ENCODE measurements around the gene NT5C1A.

NT5C1A gene

DNA sequence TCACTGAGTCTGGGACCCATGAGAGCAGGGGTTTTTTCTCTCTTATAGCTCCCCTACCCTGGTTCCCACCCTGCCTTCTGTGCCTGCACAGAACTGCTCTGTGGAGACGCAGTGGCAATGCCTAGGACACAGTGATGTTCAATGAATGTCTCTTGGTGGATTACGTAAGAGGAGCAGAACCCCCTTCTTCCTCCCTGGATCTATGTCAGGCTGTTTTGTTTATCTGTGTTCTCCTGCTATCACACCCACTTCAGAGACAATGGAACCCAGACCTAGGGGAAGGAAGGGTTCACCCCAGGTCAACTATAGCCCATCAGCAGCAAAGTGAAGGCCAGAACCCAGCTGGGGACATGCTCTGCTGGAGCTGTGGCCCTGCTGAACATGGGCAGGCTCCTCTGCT is 17.3 kb upstream of the NT5C1A start:
- DNase-seq: no peak

- no peak for DNase-seq
Measured at GRCh38 chr1:39688706-39689105, 16.8 kb upstream of the NT5C1A start.

DNA sequence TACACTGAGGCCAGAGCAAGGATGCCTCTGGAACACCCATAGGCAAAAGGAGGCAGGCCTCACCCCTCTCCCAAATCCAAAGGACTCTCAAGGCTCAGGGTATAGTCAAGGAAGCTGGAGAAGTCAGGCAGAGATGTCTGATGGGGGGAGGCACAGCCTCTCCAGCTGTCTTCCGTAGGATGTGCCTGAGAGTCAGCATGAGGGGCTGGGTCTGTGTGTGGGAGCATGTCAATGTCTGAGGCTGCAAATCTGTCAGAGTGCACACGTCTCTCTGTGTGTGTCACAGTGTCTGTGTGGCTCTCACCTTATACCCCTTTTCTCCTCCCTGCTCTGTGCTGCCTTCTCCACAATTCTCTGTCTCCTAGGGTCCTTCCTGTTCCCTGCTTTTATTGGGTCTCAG is 15.3 kb upstream of the NT5C1A start:
- DNase-seq: no peak

- DNase-seq: no peak
Measured at GRCh38 chr1:39685071-39685470, 13.2 kb upstream of the NT5C1A start.

DNA sequence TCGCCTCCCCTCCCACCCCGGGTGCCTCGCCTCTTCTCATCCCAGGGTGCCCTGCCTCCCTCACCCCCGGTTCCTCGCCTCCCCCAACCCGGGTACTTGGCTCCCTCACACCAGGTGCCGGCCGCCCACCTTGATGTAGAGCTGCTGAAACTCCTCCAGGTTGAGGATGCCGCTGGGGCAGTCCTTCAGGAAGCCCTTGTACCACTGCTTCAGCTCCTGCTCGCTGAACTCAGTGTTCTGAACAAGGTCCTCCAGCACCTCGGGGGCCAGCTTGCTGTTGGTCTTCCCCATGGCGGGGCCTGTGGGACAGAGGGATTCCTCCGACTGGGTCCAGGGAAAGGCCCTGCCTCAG is 12.4 kb upstream of the NT5C1A start:
- DNase-seq: no peak

GRCh38 chr1:39683591-39684312 is 11.8 kb upstream of the NT5C1A start:
- DNase-seq: no peak

DNA sequence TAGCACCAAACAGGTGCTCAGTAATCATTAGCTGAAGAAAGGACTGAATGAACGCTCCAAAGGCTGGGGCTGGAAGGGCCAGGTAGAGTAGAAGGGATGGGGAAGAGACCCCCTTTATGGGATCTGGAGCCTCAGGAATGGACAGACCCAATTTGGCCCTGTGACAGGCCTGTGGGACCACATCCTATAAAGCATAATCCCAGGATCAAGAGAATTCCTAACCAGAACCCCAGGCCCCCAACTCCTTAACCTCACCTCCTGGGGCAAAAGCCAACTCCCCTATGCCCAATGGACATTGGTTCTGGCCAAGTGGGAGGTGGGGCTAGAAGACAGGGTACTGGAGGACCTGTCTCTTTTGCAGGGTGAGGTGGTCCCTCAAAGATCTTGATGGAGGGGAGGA is 10.1 kb upstream of the NT5C1A start:
- DNase-seq: no peak

DNA sequence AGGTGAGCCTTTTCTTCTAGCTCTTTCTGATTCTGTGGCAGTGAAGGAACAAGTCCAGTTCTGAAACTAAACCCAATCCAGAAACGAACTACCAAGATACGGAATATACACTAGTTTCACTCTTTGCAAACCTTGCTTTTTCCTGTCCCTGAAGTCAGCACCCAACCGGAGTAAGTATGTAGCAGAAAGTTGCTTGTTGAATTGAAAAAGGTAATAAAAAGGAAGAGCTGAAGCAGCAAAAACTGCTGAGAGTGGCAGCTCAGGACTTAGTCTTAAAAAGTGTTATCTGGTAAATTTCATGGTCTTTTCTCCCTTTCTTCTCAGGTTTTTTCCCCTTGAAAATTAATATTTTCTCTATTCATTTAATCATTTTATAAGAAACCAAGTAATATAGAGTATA is 9.4 kb upstream of the NT5C1A start:
- no peak for DNase-seq

DNA sequence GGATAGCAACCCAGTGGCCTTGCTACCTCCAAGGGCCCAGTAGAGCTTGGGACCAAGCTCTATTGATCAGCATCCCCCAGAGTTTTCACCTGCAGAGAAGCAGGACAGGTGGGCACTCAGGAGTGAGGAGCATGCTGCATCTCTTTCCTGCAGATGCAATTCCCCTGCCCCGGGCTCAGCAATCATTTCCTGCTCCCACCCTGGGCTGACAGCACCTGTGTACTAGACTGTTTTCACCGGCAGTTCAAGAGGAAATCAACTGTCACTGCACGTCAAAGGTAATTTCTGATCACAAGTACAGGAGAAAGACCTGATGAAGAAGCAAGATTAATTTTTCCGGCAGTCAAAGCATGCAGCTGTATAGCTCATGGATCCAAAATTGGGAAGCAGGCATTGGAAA is 8.8 kb upstream of the NT5C1A start:
- DNase-seq: no peak

DNA sequence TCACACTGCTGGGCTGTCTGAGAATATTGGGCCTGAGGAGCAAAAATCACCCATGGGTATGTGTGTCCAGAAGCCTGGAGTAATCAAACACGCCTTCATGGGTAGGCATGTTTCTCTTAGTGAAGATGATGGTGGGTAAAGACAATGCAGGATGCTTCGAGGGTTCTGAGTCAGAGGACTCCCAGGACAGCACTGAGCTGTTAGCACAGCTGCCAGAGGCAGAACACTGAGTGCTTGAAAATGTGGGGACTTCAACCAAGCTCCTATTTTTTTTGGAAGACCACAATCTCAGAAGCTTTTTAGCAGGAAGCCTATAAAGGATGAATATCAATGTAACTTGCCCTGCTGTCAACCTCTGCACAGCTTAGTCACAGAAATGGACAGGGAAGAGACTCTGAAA is 7.9 kb upstream of the NT5C1A start:
- DNase-seq: no peak

GRCh38 chr1:39678889-39679288 is 7.0 kb upstream of the NT5C1A start:
- no peak for DNase-seq

GRCh38 chr1:39677645-39678044 is 5.7 kb upstream of the NT5C1A start:
- DNase-seq: peak; percentile 5

GRCh38 chr1:39676948-39677548 is 5.1 kb upstream of the NT5C1A start:
- no peak for DNase-seq

- no peak for DNase-seq
Measured at GRCh38 chr1:39675220-39675619, 3.3 kb upstream of the NT5C1A start.

DNA sequence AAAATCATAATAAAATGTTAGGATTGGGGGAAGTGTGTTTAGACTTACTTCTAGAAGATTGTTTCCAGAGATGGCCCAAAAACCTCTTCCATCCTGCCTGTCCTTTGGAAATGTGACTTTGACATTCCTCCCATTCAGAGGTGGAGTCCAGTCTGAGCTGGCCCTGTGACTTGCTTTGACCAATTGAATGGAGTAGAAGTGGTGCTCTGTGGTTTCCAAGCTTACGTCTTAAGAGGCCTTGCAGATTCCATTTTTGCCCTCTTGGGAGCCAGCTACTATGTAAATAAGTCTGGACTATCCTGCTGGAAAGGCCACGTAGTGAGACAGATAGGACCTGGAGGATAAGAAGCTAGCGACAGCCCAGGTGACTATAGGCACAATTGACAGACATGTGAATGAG is 1.3 kb upstream of the NT5C1A start:
- DNase-seq: no peak

DNA sequence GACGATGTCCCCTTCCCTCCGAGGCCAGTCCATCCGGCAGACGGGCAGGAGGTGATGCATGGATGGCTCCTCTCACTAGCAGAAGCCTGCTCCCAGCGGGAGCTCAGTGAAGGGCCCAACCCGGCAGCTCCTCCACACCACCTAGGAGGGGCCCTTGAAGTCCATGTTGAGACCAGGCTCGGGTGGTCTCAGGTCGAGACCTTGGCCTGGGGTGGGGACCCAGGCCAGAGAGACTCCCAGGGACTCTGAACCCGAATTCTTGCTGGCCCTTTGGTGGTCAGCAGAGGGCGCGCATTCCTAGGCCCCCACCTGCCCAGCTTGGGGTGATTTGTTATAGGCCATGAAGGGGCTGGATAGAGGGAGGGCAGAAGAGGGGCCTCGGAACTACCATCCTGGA is 642 bp upstream of the NT5C1A start:
- peak; percentile 52 for DNase-seq

GRCh38 chr1:39671433-39671792 is 494 bp downstream of the NT5C1A start:
- no peak for DNase-seq

- no peak for DNase-seq
Measured at GRCh38 chr1:39670689-39671088, 1.2 kb downstream of the NT5C1A start.

DNA sequence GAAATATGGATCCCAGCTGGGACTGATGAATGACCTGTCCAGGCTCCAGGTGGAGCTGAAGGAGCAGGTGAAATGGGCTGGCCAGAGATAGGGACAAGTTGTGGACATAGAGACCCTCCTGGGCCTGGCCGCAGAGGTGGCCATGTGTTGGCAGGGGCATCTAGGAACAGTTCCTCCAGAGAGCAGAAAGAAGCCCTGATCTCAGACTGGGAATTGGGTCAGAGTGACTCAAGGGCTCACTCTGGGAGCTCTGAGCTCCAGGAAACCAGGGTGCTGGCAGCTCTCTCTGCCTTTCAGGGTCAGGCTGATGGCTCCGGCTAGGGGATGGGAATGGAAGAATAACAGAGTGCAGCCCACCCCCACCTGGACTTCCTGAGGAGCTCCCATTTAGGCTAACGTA is 3.0 kb downstream of the NT5C1A start:
- no peak for DNase-seq

GRCh38 chr1:39668111-39668510 is 3.8 kb downstream of the NT5C1A start:
- no peak for DNase-seq

DNA sequence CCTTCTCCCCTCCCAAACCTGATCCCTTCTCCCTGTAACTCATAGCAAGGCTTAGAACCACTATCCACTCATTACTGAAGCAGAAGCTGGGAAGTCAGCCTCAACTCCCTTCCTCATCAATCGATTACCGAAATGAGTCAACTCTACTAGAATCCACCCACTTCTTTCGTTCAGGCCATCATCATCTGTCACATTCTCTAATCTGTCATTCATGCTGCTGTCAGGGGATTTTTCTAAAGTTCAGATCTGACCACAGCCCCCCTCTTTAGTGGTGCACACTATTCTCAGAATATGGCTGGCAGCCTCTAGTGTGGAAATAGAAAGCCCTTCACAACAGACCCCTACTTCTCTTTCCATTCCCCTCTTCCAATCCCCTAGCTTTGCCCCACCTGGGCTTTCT is 5.1 kb downstream of the NT5C1A start:
- DNase-seq: no peak

DNA sequence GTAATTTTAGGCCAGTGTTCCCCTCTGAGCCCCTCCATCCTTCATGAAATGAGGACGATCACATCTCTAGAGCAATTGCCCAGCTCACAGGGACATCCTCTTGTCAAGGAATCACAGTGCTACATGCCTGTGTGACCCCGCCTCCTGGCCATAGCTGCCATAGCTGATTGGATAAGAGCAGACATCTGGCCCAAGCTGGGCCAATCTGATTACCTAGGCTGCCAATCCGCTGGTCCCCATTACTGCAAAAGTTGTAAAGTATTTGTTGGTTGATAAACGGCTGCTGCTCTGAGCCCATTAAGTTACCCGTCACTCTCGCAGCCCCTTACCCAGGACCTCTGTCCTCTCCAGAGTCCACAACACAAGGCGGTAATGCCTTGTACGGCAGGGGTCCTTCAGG is 8.3 kb downstream of the NT5C1A start:
- DNase-seq: no peak

GRCh38 chr1:39662861-39663260 is 9.0 kb downstream of the NT5C1A start:
- no peak for DNase-seq

DNA sequence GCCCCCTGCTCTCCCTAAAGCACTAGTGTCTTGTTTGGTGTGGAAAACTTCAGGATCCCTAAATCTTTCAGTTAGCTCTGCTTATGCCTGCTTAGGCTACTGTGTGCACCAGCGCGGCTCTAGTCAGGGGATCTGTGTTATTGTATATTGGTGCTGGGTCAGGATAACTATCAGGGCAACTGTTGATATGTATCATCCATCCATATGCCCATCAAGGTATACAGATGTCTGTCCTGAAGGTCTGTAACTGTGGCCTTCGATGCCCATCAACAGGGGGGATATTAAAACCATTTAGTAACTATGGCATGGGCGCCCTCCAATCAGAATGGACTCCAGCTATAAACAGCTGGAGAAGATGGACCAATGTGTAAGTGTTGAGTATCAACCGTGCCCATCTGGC is 12.4 kb downstream of the NT5C1A start:
- no peak for DNase-seq

- no peak for DNase-seq
Measured at GRCh38 chr1:39659110-39659509, 12.8 kb downstream of the NT5C1A start.

Measured in OCI-M1 (cell line).